Ovary (tissue), 9 donors: ENCODE measurements around the gene KLF13. TPM values are rescaled to one million over a fixed set of nuclear protein-coding genes. Genes with fewer than 3 reads are reported as not detected.

ENCODE experiments used
- DNase-seq, 5 donors: peaks; one replicate each; pipeline ENCODE4 v3.0.0-alpha.2; 2019 to 2020
- H3K27ac ChIP-seq, 2 donors: fragments of 200-600 bp; one replicate each; pipeline versions ENCODE4 v1.5.1 to v1.8.0; 2019 to 2022
- H3K27me3 ChIP-seq: fragments of 200-600 bp; one replicate; pipeline ENCODE4 v1.8.0; 2022
- H3K36me3 ChIP-seq: fragments of 200-600 bp; sonication (generic); one replicate; pipeline ENCODE4 v1.5.1; 2019
- H3K4me1 ChIP-seq: one replicate; pipeline ENCODE4 v1.8.1; 2013; ENCODE audit warnings: mild to moderate bottlenecking, moderate library complexity; ENCODE audit not compliant: insufficient read depth
- H3K4me3 ChIP-seq: fragments of 200-600 bp; sonication (generic); one replicate; pipeline ENCODE4 v1.5.1; 2017
- H3K9me3 ChIP-seq, 2 donors: fragments of 200-600 bp in 1 of 2; sonication (generic) in 1 of 2; one replicate each; pipeline versions ENCODE4 v1.5.1 to v1.8.1; 2013 to 2019; ENCODE audit warnings: mild to moderate bottlenecking in 1 of 2, moderate library complexity in 1 of 2
- CTCF ChIP-seq, 3 donors: fragments of 450-650 bp in 2 of 3; fragments of 200-600 bp in 1 of 3; IDR thresholded peaks; one replicate each; pipeline versions ENCODE4 v1.5.1 to v1.8.0; 2016 to 2022; ENCODE audit warnings: antibody characterized with exemption in 3 of 3, mild to moderate bottlenecking in 1 of 3
- EP300 ChIP-seq: sonication (generic); formaldehyde crosslinking; IDR thresholded peaks from one replicate; pipeline ENCODE4 v1.6.1; 2017; ENCODE audit warnings: antibody characterized with exemption
- POLR2A ChIP-seq: fragments of 450-650 bp; IDR thresholded peaks from one replicate; pipeline ENCODE4 v1.6.1; 2017; ENCODE audit warnings: antibody characterized with exemption, mild to moderate bottlenecking, moderate library complexity
- WGBS, 3 donors: extraction: QIAGEN DNeasy Blood & Tissue Kit in 1 of 3; methylation state at CpG; one replicate each; pipeline versions ENCODE4 v1.1.5 to v1.1.7; 2013 to 2017; 5-methylcytosine and 5-hydroxymethylcytosine counted together
- intact Hi-C, 4 donors: fragments of 100-400 bp; cut with DNase I; formaldehyde crosslinking; loops; one replicate each; pipeline versions ENCODE4 v1.11.0 to v1.15.1; 2022 to 2023
- polyA plus RNA-seq, 2 donors: library from polyadenylated mRNA; stranded (reverse); fragments of 200-250 nt in 1 of 2; fragments of 350-450 nt in 1 of 2; fragmentation: Illumina TruSeq in 1 of 2; extraction: RNeasy Lipid Tissue Mini Kit (QIAGEN cat#74804) in 1 of 2; gene quantifications; one replicate each; pipeline ENCODE4 v1.2.3, GENCODE V29; 2013 to 2014
- total RNA-seq, 7 donors: library from RNA; depleted of rRNA in 2 of 7; stranded (reverse); fragments of >200 nt in 2 of 7; fragmentation: NEBNext Ultra II Directional in 3 of 7; extraction: Animal tissue kit (Norgen Biotek cat#: 25700) in 3 of 7; gene quantifications; one replicate each; pipeline versions ENCODE4 v1.1.0 to v1.2.4, GENCODE V29; 2016 to 2023
- donor health status: DM: no; HTN: no; CAD: no; lungs with moderate emphysema.
- donor health status: DM: no; HTN: no; CAD: no.
- donor health status: Bipolar disorder and iron deficiency.
- donor health status: DM: yes; HTN: yes; CAD: no.
- donor health status: DM: no; HTN: no; CAD: no.
- donor health status: DM: yes; HTN: yes; CAD: no.

Gene KLF13
- total and polyA plus RNA-seq, 9 donors = 14.8 to 58.2 (median 36.0) TPM

DNA sequence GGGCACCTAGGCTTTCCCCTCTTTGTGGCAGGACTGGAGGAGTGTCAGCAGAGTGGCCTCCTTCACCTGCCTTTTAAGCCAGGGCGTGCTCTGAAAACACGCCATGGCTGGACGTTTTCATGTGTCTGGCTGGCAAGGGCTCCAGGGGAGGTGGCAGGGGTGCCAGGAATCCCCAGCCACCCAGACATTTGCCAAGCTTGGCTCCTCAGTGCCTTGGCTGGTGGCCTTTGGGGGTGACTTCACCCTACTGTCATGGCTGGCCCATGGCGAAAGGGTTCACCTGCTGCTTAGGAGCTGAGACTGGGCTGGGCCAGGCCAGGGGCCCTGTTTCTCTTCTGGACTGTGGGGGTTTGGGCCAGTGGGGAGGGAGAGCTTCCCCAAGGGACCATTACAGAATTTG is 17.6 kb downstream of the KLF13 start:
- WGBS, 3 donors = 82 to 90% (median 89%) methylated on average over 3 to 4 of the region's 4 CpGs
- Histone ChIP-seq H3K36me3 (no peaks in the 10 kb centered on the region), H3K9me3 (no peaks in the 10 kb centered on the region), H3K27me3 (no peaks in the 10 kb centered on the region), H3K4me1 (peaks cover 15% of the 10 kb centered on the region), H3K27ac (no peak overlapping the region), H3K4me3 (no peak overlapping the region)
- intact Hi-C loops = no loop called here
- TF ChIP-seq CTCF (IDR thresholded peaks at IDR 0.05) (no peak), POLR2A (no peak), EP300 (no peak)
- no peak for DNase-seq

- H3K4me3 ChIP-seq = no peak overlapping the region
- H3K36me3 ChIP-seq = no peaks in the 10 kb centered on the region
- no peaks in the 10 kb centered on the region for H3K27me3 ChIP-seq
- no peaks in the 10 kb centered on the region for H3K9me3 ChIP-seq
- peaks cover 9% of the 10 kb centered on the region for H3K4me1 ChIP-seq
- no peak overlapping the region for H3K27ac ChIP-seq
- WGBS, 3 donors = 81 to 82% (median 81%) methylated on average over 14 to 16 of the region's 16 CpGs
- TF ChIP-seq EP300 (no peak), POLR2A (no peak), CTCF (IDR thresholded peaks at IDR 0.05) (no peak)
- intact Hi-C loops = no loop called here
- no peak for DNase-seq
These were observed 18.4 kb downstream of the KLF13 start for GRCh38 chr15:31344823-31345605.

DNA sequence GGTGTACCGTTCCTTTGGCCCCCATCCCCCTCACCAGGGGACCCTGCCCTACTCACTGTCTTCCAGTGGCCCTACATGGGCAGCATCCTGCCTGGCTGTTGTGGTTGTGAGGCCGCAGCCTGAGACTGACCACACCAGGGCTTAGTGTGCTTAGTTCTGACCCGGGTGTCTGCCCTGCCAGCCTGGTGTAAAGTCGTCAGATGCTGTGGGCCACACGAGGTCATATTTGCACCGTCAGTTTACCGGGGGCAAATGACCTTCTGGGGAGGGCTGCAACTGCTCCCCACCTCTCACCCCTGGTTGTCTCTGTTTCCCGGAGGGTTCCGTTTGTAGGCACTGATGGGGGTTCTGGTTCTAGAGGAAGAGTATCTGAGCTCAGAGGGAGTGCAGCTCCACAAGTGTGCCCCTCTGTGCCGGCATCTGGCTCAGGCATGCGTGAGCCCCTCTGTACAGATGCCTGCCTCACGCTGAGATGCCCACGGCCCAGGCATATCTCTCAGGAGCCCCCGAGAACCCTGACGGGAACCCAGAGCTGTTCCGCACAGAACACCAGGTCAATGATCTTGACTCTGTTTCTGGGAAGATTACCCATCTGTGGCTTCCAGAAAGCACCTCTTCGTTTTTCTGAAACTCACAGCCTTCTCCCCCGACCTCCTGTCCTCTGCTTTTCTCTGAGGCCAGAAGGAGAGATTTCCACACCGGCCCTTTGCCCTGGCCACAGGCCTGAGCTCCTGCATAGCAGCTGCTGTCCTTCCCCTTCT is 19.2 kb downstream of the KLF13 start:
- peaks cover 7% of the 10 kb centered on the region for H3K4me1 ChIP-seq
- no peaks in the 10 kb centered on the region for H3K36me3 ChIP-seq
- intact Hi-C loops = no loop called here
- TF ChIP-seq EP300 = no peak
- TF ChIP-seq POLR2A = no peak
- no peak for TF ChIP-seq CTCF (IDR thresholded peaks at IDR 0.05)
- DNase-seq = no peak
- H3K9me3 ChIP-seq = no peaks in the 10 kb centered on the region
- H3K27ac ChIP-seq = no peak overlapping the region
- H3K27me3 ChIP-seq = no peaks in the 10 kb centered on the region
- WGBS, 3 donors = 75 to 86% (median 83%) methylated on average over 19 of the region's 19 CpGs
- H3K4me3 ChIP-seq = no peak overlapping the region

DNA sequence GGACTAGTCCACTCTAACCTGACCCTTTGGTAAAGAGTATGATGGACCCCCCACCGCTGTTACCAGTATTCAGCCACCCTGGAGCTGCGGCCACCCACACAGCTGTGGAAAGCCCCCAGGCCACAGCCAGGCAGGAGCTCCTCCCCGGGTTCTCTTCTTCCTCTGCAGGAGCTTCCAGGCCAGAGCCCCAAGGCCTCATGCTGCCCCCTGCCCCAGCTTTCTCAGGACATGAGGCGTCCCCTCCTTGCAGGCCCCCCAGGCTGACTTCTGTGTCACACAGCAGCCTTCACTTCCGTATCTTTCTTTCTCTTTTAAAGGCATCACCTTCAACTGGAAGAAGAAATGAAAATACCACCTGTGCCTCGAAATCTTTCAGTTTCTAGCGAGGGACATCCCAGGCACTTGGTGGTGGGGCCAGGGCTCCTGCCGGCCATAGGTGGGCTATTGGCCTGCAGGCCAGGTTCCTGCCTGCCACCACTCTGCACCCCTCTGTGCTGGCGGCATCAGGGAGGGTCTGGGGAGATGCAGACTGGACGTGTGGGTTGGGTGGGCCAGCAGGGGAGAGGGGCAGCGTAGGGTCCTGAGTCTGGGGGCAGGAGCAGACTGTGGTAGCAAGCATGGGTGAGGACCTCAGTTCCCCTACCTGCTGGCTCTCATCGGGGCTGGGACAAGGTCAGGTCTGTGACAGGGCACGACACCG is 19.9 kb downstream of the KLF13 start:
- Histone ChIP-seq H3K4me3 (no peak overlapping the region), H3K9me3 (no peaks in the 10 kb centered on the region), H3K27me3 (no peaks in the 10 kb centered on the region), H3K36me3 (no peaks in the 10 kb centered on the region), H3K4me1 (peaks cover 7% of the 10 kb centered on the region), H3K27ac (no peak overlapping the region)
- intact Hi-C loops = no loop called here
- TF ChIP-seq CTCF (IDR thresholded peaks at IDR 0.05) (no peak), EP300 (no peak), POLR2A (no peak)
- WGBS, 3 donors = 78 to 88% (median 87%) methylated on average over 14 of the region's 14 CpGs
- no peak for DNase-seq
